ENCODE results near the gene AUTS2. TPM values are rescaled to one million over a fixed set of nuclear protein-coding genes. Genes with fewer than 3 reads are reported as not detected.

The AUTS2 gene
- total and polyA plus RNA-seq, 10 of the 15 experiments (the other 5 are each of a cell fraction or from before 2014, with no cell fraction given) = 6.4 to 55.6 (median 21.6) TPM

DNA sequence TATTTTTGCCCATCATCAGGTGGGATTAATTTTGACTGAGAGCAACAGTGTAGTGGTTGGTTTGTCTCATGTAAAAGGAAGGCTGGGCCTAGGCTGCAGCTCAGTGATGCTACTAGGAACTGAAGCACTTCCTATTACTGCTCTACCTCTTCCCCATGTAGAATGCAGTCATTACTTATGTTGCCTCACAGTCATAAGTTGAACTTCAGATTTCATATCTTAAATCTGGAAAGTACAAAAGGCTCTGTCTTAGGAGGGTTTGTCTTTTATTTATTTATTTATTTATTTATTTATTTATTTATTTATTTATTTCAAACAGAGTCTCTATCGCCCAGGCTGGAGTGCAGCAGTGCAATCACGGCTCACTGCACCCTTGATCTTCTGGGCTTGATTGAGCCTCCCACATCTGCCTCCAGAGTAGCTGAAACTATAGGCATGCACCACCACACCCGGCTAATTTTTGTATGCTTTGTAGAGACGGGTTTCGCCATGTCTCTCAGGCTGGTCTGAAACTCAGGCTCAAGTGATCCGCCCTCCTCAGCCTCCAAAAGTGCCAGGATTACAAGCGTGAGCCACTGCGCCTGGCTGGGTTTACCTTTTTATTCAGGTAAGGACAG lies 812.0 kb downstream of the AUTS2 start:
- H3K9me3 ChIP-seq (replicated peaks; ENCODE audit: control insufficient read depth, insufficient read depth, low read length) = no peaks in the 10 kb centered on the region
- in situ Hi-C loops (cut with MboI) = no loop called here
- H3K9ac ChIP-seq (ENCODE audit: control insufficient read depth, insufficient read depth, low read length) = no peak overlapping the region
- SMC1A ChIA-PET (ENCODE audit: uncharacterized antibody, unreplicated experiment) = no interaction called here
- DNase-seq (ENCODE audit: low read depth, low spot score) (no peak), ATAC-seq (no peak), FAIRE-seq (no peak)
- H3K4me3 ChIP-seq = no peak overlapping the region
- no peaks in the 10 kb centered on the region for H3K79me2 ChIP-seq (ENCODE audit: control insufficient read depth, insufficient read depth, low read length)
- CTCF ChIA-PET = no interaction called here
- no peaks in the 10 kb centered on the region for H4K20me1 ChIP-seq (ENCODE audit: control insufficient read depth, insufficient read depth)
- RAD21 ChIA-PET (ENCODE audit: unreplicated experiment) = no interaction called here
- TF ChIP-seq, protein P1, sequence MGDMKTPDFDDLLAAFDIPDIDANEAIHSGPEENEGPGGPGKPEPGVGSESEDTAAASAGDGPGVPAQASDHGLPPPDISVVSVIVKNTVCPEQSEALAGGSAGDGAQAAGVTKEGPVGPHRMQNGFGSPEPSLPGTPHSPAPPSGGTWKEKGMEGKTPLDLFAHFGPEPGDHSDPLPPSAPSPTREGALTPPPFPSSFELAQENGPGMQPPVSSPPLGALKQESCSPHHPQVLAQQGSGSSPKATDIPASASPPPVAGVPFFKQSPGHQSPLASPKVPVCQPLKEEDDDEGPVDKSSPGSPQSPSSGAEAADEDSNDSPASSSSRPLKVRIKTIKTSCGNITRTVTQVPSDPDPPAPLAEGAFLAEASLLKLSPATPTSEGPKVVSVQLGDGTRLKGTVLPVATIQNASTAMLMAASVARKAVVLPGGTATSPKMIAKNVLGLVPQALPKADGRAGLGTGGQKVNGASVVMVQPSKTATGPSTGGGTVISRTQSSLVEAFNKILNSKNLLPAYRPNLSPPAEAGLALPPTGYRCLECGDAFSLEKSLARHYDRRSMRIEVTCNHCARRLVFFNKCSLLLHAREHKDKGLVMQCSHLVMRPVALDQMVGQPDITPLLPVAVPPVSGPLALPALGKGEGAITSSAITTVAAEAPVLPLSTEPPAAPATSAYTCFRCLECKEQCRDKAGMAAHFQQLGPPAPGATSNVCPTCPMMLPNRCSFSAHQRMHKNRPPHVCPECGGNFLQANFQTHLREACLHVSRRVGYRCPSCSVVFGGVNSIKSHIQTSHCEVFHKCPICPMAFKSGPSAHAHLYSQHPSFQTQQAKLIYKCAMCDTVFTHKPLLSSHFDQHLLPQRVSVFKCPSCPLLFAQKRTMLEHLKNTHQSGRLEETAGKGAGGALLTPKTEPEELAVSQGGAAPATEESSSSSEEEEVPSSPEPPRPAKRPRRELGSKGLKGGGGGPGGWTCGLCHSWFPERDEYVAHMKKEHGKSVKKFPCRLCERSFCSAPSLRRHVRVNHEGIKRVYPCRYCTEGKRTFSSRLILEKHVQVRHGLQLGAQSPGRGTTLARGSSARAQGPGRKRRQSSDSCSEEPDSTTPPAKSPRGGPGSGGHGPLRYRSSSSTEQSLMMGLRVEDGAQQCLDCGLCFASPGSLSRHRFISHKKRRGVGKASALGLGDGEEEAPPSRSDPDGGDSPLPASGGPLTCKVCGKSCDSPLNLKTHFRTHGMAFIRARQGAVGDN (IDR thresholded peaks at IDR 0.05) = no peak
- TF ChIP-seq CREB1 (IDR thresholded peaks at IDR 0.05; ENCODE audit: low read depth) (0 out of 2 replicates have a peak, but pooled peaks have one; percentile 8), MYB (IDR thresholded peaks at IDR 0.05; ENCODE audit: borderline replicate concordance, low read depth, low read length) (no peak), CBX3 (IDR thresholded peaks at IDR 0.05; ENCODE audit: borderline replicate concordance, low read depth) (no peak)
- no TSS peak for BruUV-seq (replicated peaks)
- intact Hi-C loops (cut with micrococcal nuclease; ENCODE audit: unreplicated experiment) = no loop called here
- no peak overlapping the region for H2AFZ ChIP-seq (ENCODE audit: control insufficient read depth, low read depth, low read length)
- H3K27ac ChIP-seq (ENCODE audit: control insufficient read depth, insufficient read depth) = no peak overlapping the region
- POLR2A ChIA-PET = no interaction called here
- no peaks in the 10 kb centered on the region for H3K27me3 ChIP-seq (replicated peaks in 1 of 2; ENCODE audit: control insufficient read depth in 2 of 2, insufficient read depth in 2 of 2, low read length in 1 of 2)
- H3K4me2 ChIP-seq (ENCODE audit: control insufficient read depth, insufficient read depth) = no peak overlapping the region
- WGBS (ENCODE audit: insufficient coverage, insufficient replicate concordance, low lambda C conversion rate, missing lambda C conversion rate) = 2% methylated on average over 8 of the region's 8 CpGs
- H3K36me3 ChIP-seq (ENCODE audit: control insufficient read depth in 2 of 2, insufficient read depth in 2 of 2, low read length in 1 of 2) = no peaks in the 10 kb centered on the region; a peak in 2 of 4 replicates
- peaks cover 2% of the 10 kb centered on the region; the same call in 1 of the 2 replicates for H3K4me1 ChIP-seq (ENCODE audit: control insufficient read depth, insufficient read depth, low read length)

All from GM12878 (cell line).